HG03097 (cell line): ENCODE results near the gene TCAP.
"Not testable (repeated sequence)": the region's sequence is repeated elsewhere in the genome, so short reads cannot be mapped to it uniquely, and the experiment has no call there.

ENCODE experiments used
- ATAC-seq: cut with Tn5 transposase; IDR thresholded peaks from one replicate; pipeline ENCODE4 v1.9.1; 2021; ENCODE audit not compliant: unreplicated experiment, low FRiP score

Gene TCAP

DNA sequence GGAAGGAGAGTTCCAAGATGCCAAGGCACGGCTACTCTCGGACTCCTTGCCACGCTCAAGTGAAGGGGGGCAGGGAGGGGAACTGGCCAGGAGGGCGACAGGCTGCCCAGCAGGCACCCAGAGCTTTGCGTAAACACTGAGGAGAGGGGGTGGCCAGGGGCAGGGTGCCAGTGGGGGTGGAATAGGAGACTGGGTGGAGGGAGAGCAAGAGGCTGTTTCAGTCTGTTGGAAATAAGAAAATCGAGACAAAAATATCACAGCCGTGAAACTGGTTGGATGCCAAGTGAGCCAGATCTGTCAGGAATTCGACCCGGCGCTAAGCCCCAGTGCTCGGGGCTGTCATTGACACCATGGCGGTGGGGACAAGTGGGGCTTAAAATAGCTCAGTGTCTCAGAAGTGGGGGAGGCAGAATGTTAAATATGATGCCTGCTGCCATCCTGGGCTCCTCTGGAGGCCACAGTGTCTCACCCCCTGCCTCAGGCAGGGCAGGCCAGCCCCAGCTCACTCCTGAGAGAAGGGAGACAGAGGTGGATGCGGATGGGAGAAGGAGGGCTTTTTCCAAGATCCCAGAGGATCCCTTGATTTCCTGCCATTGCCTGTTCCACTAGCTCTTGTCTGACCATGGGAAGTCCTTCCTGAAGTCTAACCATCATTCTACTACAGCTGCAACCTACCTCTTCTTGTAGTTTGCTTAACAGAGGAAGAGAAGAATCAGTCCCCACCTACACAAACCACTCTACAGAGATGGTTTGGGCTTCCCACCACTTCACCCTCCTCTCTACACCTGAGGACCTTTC is 12.6 kb downstream of the TCAP start:
- no peak for ATAC-seq

- no peak for ATAC-seq
Measured at GRCh38 chr17:39678340-39679116, 13.4 kb downstream of the TCAP start.

GRCh38 chr17:39679521-39680192 is 14.5 kb downstream of the TCAP start:
- ATAC-seq, result no peak

- no peak for ATAC-seq
Measured at GRCh38 chr17:39683295-39683939, 18.3 kb downstream of the TCAP start.

DNA sequence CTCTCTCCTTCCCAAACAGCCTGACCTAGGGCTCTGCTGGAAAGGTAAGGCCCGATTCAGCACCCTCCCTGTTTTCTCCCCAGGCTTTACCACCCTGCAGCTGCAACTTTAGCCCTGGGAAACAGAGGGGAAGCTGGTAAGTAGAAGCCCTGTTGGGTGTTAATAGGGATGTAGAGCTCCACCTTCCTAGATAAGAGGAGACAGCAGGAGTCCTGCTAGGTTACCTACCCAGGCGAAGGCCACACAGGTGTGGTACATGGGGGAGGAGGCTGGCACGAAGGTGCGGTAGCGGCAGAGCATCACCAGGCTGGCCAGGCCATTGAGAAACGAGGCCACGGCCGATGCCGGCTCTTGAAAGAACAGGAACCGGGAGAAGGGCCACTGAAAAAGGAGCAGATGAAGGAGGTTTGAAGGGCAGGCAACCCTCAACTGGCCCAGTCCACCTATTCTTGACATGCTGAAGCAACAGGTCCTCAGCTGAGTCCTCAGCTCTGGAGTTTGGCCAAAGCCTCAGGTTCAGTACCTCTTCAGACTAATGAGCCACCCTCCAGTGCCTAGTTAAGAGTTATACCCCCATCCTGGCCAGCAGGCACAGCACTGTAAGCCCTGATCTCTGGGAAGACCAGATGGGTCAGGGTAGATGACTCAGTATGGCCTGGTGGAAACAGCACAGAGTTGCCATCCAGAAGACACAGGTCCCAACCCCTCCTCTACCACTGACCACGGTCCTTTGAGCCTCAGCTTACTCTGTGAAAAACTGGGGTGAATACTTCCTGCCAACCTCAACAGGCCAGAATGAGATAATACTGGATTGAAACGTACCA is 19.4 kb downstream of the TCAP start:
- ATAC-seq, result no peak

DNA sequence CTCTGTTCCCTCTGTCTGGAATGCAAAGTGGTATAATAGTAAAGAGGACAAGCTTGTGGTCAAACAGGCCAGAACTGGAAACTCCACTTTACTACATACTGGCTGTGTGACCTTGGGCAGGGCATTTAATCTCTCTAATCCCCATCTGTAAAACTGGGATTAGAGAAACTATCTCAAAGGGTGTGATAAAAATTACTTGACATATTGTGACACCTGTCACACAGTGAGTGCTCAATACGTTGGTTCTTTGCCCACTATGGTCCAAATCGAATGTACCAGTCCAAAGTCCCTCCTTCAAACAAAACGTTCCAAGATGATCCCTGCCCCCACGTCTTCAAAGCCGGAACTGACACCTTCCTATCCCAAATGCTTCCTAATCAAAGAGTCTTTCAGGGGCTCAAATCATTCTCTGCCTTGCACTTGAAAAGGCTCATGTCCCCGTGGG is 22.0 kb downstream of the TCAP start:
- ATAC-seq, result no peak

DNA sequence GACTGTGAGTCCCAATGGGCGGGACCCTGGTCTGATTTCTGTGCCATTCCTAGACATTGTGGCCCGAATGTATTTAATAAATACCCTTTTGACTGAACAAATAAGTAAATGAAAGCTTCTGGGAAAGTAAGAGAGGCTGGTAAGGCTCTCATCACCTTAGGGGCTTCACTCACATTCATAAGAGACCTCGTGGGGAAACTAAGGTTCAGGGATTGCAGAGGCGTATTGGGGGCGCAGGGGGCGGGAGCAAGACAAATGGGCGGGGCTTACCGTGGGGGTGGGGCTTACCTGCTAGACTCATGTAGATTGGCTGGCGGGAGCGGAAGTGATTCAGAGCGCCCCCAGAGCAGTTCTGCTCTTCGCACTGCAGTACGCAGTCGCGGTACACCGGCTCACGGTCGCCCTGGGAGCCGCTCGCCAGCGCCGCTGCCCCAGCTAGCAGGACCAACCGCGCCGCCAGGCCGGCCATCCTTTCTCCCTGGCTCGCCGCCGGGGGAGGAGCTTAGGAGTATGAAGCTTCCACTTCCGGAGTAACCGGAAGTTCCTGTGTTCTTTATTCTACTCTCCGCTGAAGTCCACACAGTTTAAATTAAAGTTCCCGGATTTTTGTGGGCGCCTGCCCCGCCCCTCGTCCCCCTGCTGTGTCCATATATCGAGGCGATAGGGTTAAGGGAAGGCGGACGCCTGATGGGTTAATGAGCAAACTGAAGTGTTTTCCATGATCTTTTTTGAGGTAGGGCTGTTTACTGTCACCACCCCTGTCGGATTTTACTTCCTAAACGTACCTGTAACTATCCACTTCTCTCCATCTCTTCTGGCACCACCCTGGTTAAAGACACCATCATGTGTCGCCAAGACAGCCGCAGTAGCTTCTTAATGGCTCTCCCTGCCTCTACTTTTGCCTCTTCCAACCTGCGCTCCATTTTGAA is 22.7 kb downstream of the TCAP start, which contains the start of gene PGAP3:
TSS of gene PGAP3 (minus strand) at position 512 of the 929 bp plus-strand sequence. CDS start at position 469, 43 bp downstream.
- ATAC-seq, result peak; percentile 83

DNA sequence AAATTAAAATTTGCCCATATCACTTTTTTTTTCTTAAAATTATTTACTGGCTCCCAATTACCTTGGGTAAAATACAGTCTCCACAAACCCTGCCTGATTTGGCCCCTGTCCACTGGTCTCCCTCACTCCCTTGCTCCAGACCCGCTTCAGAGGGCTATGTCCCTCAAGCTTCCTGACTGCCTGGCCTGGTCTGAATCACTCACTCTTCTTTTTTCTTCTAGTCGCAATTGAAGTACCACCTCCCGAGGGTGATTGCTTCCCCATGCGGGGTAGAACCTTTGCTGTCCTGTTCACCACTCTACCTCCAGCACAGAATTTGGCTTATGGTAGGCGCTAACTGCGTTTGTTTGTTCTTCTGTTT is 23.3 kb downstream of the TCAP start:
- ATAC-seq, result no peak

- ATAC-seq, result no peak
Measured at GRCh38 chr17:39688945-39689344, 23.8 kb downstream of the TCAP start.

GRCh38 chr17:39694593-39694992 is 29.4 kb downstream of the TCAP start:
- ATAC-seq, result no peak

DNA sequence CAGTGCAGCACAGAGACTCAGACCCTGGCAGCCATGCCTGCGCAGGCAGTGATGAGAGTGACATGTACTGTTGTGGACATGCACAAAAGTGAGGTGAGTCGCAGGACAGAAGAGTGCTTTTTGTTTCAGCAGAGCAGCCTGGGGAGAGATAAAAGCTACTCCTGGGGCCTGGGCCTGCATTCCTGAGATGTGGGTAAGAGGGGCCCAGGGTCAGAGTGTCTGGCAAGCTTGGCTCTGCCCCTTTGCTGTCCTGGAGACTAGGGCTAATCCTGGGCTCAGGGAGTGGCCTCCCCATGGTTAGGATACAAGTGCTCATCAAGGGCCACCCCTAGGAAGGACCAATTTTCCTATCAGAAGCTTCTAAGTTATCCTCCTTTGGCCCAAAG is 29.9 kb downstream of the TCAP start:
- no peak for ATAC-seq

GRCh38 chr17:39696731-39697130 is 31.6 kb downstream of the TCAP start:
- no peak for ATAC-seq

DNA sequence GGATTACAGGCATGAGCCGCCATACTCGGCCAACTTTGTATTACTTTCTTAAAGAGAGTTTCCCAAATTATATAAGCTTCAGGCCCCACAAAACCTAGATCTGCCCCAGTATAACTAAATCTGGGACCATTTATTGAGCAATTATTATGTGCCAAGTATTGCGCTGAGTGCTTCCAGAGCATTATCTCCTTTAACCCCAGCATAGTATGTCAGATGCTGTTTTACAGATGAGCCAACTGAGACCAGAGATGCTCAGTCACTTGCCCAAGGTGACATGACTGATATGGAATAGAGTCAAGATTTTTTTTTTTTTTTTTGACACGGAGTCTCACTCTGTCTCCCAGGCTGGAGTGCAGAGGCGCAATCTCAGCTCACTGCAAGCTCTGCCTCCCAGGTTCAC is 32.8 kb downstream of the TCAP start:
- no peak for ATAC-seq

DNA sequence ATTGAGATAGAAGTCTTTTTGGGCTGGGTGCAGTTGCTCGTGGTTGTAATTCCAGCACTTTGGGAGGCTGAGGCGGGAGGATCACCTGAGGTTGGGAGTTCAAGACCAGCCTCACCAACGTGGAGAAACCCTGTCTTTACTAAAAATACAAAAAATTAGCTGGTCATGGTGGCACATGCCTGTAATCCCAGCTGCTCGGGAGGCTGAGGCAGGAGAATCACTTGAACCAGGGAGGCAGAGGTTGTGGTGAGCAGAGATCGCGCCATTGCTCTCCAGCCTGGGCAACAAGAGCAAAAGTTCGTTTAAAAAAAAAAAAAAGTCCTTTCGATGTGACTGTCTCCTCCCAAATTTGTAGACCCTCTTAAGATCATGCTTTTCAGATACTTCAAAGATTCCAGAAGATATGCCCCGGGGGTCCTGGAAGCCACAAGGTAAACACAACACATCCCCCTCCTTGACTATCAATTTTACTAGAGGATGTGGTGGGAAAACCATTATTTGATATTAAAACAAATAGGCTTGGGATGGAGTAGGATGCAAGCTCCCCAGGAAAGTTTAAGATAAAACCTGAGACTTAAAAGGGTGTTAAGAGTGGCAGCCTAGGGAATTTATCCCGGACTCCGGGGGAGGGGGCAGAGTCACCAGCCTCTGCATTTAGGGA is 34.1 kb downstream of the TCAP start:
- not testable (repeated sequence) for ATAC-seq

- ATAC-seq, result no peak
Measured at GRCh38 chr17:39699818-39700147, 34.6 kb downstream of the TCAP start, which contains the start of gene ERBB2. TSS of gene ERBB2 (plus strand) at chr17:39700064. CDS start at chr17:39700239, 175 bp downstream.

GRCh38 chr17:39700148-39700987 is 35.2 kb downstream of the TCAP start:
- ATAC-seq, result no peak

DNA sequence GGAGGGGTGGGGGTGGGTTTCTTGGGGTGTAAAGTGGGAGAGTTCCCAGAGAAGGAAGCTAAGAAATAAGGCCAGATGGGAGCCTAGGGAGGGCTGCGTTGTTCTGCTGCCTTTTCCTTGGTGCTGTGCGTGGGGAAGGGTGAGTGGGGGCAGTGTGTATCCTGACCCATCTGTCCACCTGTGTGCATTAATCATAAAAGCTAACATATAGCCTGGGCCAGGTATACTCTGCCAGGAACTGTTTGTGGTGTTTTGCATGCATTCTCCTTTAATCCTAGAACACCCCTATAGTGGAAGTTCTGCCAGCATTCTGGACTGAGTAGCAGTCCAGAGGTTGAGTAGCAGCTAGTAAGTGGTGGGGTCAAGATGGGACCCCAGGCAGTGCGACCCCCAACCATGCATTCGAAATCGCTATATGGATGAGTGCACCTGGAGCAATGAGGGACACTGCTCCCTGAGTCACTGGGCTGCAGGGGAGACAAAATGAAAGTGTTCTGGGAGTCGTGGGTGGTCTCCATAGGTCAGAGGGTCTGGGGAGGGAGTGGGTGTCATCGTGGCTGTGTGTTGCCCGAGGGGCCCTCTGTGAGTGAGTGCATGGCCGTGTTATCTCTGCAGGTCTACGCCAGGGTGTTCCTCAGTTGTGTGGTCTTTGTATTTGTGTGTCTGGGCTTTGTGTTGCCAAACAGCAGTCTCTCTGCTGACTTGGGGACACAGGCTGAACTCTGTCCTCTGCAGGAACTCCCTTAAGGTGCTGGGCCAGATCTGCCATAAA is 36.0 kb downstream of the TCAP start:
- no peak for ATAC-seq
